ENCODE measurements around the gene LTBP4. TPM values are rescaled to one million over a fixed set of nuclear protein-coding genes. Genes with fewer than 3 reads are reported as not detected.
"Not testable (repeated sequence)": the region's sequence is repeated elsewhere in the genome, so short reads cannot be mapped to it uniquely, and the experiment has no call there.

LTBP4 gene
- polyA plus RNA-seq, 1 of the 3 experiments (the other 2 are of a cell fraction): 24.8 TPM

DNA sequence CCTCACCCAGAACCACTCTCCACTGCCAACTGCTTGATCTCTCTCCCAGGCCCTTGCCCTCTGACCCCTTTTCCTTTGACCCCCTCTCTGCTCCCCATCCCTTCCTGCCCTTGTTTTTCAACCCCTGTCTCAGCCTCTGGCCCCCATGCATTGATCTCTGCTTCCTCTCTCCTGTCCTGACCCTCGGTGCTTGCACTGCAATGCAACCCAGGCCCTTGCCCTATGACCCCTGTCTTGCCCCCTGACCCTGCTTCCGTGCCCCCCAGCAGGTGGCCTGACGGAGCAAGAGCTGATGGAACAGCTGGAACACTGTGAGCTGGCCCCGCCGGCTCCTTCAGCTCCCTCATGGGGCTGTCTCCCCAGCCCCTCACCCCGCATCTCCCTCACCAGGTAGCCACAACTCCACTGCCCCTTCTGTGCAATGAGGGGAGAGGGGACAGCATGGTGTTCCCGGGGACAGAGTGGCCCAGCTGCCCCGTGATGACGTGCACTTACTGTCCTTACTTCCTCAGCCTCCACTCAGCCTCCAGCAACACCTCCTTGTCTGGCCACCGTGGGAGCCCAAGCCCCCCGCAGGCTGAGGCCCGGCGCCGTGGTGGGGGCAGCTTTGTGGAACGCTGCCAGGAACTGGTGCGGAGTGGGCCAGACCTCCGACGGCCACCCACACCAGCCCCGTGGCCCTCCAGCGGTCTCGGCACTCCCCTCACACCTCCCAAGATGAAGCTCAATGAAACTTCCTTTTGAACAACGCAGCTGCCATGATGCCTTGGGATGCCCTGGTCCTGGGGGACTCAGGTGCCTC, 10.5 kb upstream of the LTBP4 start:
- DNase-seq: no peak
- POLR2A ChIA-PET: no interaction called here
- Histone ChIP-seq H3K4me3 (ENCODE audit: low read depth in 2 of 2, low read length in 1 of 2) (no peak overlapping the region), H3K9ac (no peak overlapping the region), H3K4me2 (no peak overlapping the region), H3K4me1 (ENCODE audit: control insufficient read depth in 1 of 2, insufficient read depth in 2 of 2, low read depth in 1 of 2, low read length in 1 of 2) (no peaks in the 10 kb centered on the region; a peak in 1 of 4 replicates), H3K36me3 (replicated peaks in 1 of 2; ENCODE audit: control insufficient read depth in 1 of 2, insufficient read depth in 2 of 2, low read length in 1 of 2) (peaks cover 0 to 10% of the 10 kb centered on the region in 2 experiments), H4K20me1 (ENCODE audit: insufficient read depth) (no peaks in the 10 kb centered on the region), H3K9me3 (no peaks in the 10 kb centered on the region), H3K79me2 (ENCODE audit: insufficient read depth) (no peaks in the 10 kb centered on the region), H3F3A (replicated peaks; ENCODE audit: insufficient read depth) (peaks cover 3% of the 10 kb centered on the region), H3K27ac (ENCODE audit: low read depth in 2 of 2, low read length in 1 of 2) (no peak overlapping the region), H3K9me2 (no peaks in the 10 kb centered on the region), H3K27me3 (ENCODE audit: insufficient read depth) (no peaks in the 10 kb centered on the region), H2AFZ (ENCODE audit: low read depth) (no peak overlapping the region)
- CTCF ChIA-PET: interaction anchor here (1.3 to 3.1 kb wide), 2 partner anchors 44 to 50 kb away, joined by 3 to 13 read pairs; no protein-coding TSS in a partner anchor
- 92% methylated on average over 16 of the region's 22 CpGs for WGBS (ENCODE audit: low lambda C conversion rate)
- no peak for TF ChIP-seq JUND (IDR thresholded peaks at IDR 0.05)
- no peak for TF ChIP-seq PBX3 (IDR thresholded peaks at IDR 0.05)
- no peak for TF ChIP-seq RXRA (IDR thresholded peaks at IDR 0.05; ENCODE audit: borderline replicate concordance, low read depth)
- TF ChIP-seq IRF3 (IDR thresholded peaks at IDR 0.05; ENCODE audit: low read depth, low read length): no peak
- no peak for TF ChIP-seq FOSL2 (IDR thresholded peaks at IDR 0.05; ENCODE audit: borderline replicate concordance, low read depth)
- TF ChIP-seq RAD21 (IDR thresholded peaks at IDR 0.05; ENCODE audit: low read length): no peak
- TF ChIP-seq NFIC (IDR thresholded peaks at IDR 0.05; ENCODE audit: borderline replicate concordance): no peak
- no peak for TF ChIP-seq USF1 (IDR thresholded peaks at IDR 0.05; ENCODE audit: borderline replicate concordance, low read depth)
- TF ChIP-seq USF2 (IDR thresholded peaks at IDR 0.05; ENCODE audit: borderline replicate concordance, low read depth, low read length): no peak
- no peak for TF ChIP-seq RFX5 (IDR thresholded peaks at IDR 0.05; ENCODE audit: low read length)
- TF ChIP-seq, protein P1, sequence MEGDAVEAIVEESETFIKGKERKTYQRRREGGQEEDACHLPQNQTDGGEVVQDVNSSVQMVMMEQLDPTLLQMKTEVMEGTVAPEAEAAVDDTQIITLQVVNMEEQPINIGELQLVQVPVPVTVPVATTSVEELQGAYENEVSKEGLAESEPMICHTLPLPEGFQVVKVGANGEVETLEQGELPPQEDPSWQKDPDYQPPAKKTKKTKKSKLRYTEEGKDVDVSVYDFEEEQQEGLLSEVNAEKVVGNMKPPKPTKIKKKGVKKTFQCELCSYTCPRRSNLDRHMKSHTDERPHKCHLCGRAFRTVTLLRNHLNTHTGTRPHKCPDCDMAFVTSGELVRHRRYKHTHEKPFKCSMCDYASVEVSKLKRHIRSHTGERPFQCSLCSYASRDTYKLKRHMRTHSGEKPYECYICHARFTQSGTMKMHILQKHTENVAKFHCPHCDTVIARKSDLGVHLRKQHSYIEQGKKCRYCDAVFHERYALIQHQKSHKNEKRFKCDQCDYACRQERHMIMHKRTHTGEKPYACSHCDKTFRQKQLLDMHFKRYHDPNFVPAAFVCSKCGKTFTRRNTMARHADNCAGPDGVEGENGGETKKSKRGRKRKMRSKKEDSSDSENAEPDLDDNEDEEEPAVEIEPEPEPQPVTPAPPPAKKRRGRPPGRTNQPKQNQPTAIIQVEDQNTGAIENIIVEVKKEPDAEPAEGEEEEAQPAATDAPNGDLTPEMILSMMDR (IDR thresholded peaks at IDR 0.05): no peak
- TF ChIP-seq EP300 (IDR thresholded peaks at IDR 0.05; ENCODE audit: borderline replicate concordance in 1 of 2, low read depth in 1 of 2, low read length in 1 of 2): no peak
- TF ChIP-seq ELF1 (IDR thresholded peaks at IDR 0.05): no peak
- no peak for TF ChIP-seq POLR2AphosphoS5 (IDR thresholded peaks at IDR 0.05; ENCODE audit: low read depth, low read length)
- TF ChIP-seq MEF2A (IDR thresholded peaks at IDR 0.05; ENCODE audit: borderline replicate concordance, low read depth): no peak

GRCh38 chr19:40591724-40592123, 9.4 kb upstream of the LTBP4 start:
- H3K79me2 ChIP-seq (ENCODE audit: insufficient read depth); H3K9me3 ChIP-seq; H3K27me3 ChIP-seq (ENCODE audit: insufficient read depth); CTCF ChIA-PET; H3F3A ChIP-seq (replicated peaks; ENCODE audit: insufficient read depth); H3K4me1 ChIP-seq (ENCODE audit: control insufficient read depth in 1 of 2, insufficient read depth in 2 of 2, low read depth in 1 of 2, low read length in 1 of 2); H3K27ac ChIP-seq (ENCODE audit: low read depth in 2 of 2, low read length in 1 of 2); DNase-seq; H2AFZ ChIP-seq (ENCODE audit: low read depth); H4K20me1 ChIP-seq (ENCODE audit: insufficient read depth); H3K4me3 ChIP-seq (ENCODE audit: low read depth in 2 of 2, low read length in 1 of 2); H3K9me2 ChIP-seq; H3K36me3 ChIP-seq (replicated peaks in 1 of 2; ENCODE audit: control insufficient read depth in 1 of 2, insufficient read depth in 2 of 2, low read length in 1 of 2); H3K4me2 ChIP-seq; H3K9ac ChIP-seq: not testable (repeated sequence)
- POLR2A ChIA-PET: interaction anchor here (0.6 kb wide), 1 partner anchor 21 kb away, joined by 3 read pairs; no protein-coding TSS in a partner anchor
- 71% methylated on average over 4 of the region's 4 CpGs for WGBS (ENCODE audit: low lambda C conversion rate)
